Measurements from ENCODE around the gene TRPM5.

Gene TRPM5

DNA sequence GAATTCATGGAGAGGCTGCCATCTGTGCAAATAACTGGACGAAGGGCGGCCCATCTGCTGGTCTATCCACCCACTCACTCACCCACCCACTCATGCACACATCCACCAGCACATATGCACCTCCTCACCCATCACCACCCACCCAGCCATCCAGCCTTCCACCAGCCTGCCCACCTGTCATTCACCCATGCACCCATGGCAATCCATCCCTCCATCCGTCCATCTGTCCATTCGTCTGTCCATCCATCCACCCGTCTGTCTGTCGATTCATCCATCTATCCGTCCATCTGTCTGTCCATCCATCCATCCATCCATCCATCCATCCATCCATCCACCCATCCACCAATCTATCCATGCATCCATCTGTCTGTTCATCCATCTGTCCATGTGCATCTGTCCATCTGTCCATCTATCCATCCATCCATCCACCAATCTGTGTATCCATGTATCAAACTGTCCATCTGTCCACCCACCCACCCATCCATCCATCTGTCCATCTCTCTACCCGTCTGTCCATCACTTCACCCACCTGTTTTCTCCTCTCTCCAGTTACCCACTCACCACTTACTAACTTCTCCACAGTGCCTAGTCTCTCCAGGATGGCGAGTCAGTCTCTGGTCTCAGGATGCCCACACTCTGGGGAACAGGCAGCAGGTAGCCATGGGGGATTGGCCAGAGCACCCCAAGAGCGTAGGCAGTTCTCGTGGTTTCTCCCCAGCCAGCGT lies 8.9 kb downstream of the TRPM5 start:
- TF ChIP-seq, protein P1, sequence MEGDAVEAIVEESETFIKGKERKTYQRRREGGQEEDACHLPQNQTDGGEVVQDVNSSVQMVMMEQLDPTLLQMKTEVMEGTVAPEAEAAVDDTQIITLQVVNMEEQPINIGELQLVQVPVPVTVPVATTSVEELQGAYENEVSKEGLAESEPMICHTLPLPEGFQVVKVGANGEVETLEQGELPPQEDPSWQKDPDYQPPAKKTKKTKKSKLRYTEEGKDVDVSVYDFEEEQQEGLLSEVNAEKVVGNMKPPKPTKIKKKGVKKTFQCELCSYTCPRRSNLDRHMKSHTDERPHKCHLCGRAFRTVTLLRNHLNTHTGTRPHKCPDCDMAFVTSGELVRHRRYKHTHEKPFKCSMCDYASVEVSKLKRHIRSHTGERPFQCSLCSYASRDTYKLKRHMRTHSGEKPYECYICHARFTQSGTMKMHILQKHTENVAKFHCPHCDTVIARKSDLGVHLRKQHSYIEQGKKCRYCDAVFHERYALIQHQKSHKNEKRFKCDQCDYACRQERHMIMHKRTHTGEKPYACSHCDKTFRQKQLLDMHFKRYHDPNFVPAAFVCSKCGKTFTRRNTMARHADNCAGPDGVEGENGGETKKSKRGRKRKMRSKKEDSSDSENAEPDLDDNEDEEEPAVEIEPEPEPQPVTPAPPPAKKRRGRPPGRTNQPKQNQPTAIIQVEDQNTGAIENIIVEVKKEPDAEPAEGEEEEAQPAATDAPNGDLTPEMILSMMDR (IDR thresholded peaks at IDR 0.05), result no peak

DNA sequence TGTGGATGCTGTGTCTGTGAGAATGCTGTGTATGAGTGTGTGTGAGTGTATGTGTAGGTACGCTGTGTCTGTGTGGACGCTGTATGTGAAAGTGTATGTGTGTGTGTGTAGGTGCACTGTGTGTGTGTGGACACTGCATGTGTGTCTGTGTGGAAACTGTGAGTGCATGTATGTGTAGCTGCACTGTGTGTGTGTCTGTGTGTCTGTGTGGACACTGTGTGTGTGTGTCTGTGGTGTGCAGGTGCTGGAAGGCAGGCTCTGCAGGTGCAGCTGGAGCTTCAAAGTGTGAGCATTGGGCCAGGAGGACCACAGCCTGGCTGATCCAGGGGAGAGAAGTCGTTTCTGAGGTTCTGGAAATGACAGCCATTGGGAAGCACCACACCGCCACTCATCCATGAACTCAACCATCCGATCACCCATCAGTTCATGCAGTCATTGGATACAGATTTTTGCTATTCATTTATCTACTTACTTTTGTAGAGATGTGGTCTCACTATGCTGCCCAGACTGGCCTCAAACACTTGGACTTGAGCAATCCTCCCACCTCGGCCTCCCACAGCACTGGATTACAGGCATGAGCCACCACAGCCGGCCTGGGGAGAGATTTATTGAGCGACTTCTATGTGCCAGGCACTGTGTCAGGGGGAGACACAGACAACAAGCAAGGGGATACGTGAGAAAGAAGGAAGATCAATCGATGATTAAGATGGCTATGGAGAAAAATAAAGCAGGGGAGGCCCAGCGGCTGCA lies 9.6 kb downstream of the TRPM5 start:
- TF ChIP-seq, protein P1 (IDR thresholded peaks at IDR 0.05), result no peak

DNA sequence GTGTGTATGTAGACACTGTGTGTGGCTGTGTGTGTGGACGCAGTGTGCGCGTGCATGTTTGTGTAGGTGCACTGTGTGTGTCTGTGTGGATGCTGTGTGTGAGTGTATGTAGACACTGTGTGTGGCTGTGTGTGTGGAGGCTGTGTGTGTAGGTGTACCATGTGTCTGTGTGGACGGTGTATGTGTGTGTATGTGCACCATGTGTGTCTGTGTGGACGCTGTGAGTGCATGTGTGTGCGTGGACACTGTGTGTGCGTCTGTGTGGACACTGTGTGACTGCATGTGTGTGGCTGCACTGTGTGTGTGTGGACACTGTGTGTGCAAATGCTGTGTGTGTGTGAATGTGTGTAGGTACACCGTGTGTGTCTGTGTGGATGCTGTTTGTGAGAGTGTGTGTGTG lies 10.3 kb downstream of the TRPM5 start:
- TF ChIP-seq, protein P1 (IDR thresholded peaks at IDR 0.05), result no peak

DNA sequence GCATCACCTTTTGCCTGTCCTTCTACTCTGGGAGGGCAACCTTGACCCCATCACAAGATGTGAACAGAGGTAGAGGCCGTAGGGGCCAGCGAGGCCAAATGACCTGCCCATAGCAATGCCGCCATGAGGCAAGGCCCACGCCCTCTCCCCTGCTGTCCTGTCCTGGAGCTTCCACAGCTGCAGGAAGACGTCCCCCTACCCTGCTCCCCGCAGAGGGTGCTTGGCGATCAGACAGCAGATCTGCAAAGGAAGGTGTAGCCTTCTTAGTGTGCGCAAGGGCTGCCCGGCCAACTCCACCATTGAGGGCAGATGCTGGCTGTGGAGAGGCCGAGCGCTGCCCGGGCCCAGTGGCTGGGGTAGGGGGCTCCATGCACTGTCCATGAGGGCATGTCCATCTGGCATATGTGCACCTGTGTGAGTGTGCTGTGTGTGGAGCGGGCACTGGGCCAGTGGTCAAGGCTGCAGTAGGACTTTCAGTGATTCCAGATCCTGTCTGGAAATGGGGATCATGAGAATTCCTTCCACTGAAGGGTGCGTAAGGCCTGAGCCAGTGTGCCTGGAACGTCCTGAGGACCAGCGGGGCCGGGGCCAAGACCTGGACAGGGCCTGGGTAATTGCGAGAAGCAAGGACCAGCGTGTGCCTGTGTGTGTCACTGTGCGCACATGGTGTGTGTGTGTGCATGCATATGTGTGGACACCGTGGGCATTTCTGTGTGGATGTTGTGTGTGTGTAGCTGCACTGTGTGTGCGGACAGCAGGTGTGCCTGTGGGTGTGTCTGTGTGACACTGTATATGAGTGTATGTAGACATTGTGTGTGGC lies 11.0 kb downstream of the TRPM5 start:
- TF ChIP-seq, protein P1 (IDR thresholded peaks at IDR 0.05), result no peak

DNA sequence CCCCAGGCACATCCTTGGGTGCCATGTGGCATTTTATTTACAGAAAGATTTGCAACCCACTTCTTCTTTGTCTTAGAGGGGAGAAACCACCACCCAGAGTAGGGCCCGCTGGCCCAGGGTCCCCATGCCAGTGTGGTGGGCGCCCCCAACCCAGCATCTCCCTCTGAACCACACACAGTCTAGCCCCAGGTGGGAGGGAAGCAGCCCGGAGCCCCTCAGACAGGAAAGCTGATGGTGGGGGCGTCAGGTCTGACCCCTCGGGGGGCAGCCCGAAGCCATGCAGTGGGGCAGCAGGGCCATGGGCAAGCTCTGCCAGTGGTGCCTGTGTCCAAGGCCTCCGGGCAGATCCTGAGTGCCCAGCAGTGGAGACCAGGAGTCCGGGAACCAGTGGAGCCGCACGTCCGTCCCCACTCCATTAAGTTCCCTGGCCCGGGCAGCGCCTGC lies 11.7 kb downstream of the TRPM5 start:
- TF ChIP-seq, protein P1 (IDR thresholded peaks at IDR 0.05), result no peak

DNA sequence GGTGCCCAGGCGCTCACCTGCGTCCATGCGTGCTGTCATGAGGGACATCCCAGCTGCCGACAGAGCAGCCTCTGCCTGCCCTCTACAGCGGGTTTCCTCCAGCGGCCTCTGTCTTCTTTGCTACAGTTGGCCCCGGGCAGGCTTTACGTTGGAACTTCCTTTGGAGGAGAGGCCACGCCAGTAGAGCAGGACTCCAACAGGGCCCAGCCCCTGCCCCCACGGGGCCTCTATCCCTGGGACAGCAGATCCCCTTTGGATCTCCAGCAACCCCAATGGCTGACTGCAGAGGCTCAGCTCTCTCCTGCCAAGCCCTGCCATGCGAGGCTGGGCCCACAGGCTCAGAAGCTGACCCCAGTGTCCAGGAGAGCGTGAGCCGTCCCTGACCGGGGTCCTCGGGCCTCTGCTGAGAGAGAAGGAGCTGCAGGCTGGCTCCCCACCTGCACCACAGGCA lies 12.1 kb downstream of the TRPM5 start:
- TF ChIP-seq, protein P1 (IDR thresholded peaks at IDR 0.05), result no peak

DNA sequence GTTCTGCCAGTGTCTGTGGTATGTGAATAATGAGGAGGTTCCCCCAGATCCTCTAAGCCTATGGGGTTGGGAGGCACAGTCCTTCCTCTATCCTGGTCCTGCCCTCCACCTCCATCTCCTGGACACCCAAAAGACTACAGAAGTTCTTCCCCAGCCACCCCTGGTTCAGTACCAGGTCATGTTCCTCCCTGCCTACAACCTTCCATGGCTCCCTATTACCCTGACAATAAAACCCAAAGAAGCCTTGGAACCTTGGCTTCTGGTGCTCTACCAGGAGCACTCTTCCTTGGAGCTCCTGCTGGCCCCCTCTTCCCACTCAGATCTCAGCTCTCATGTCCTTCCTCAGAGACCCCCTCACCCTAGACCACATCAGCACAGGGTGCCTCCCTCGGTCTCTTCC lies 12.9 kb downstream of the TRPM5 start:
- TF ChIP-seq, protein P1 (IDR thresholded peaks at IDR 0.05), result no peak
